ENCODE data around the gene KRTAP19-3.
"Not testable (repeated sequence)": the region's sequence is repeated elsewhere in the genome, so short reads cannot be mapped to it uniquely, and the experiment has no call there.

The KRTAP19-3 gene

GRCh38 chr21:30491963-30492428 is at the start of gene KRTAP19-3:
KRTAP19-3 (minus strand) TSS chr21:30492013; CDS start chr21:30491957, 56 bp downstream.
- in situ Hi-C loops (cut with MboI; ENCODE audit: low sequenced_read_pairs): no loop called here

- in situ Hi-C loops (cut with MboI; ENCODE audit: low sequenced_read_pairs): no loop called here
Measured at GRCh38 chr21:30518876-30519275, 27.1 kb upstream of the KRTAP19-3 start.

GRCh38 chr21:30515681-30516080 is 23.9 kb upstream of the KRTAP19-3 start:
- in situ Hi-C loops (cut with MboI; ENCODE audit: low sequenced_read_pairs): no loop called here

GRCh38 chr21:30505621-30506205 is 13.9 kb upstream of the KRTAP19-3 start:
- in situ Hi-C loops (cut with MboI; ENCODE audit: low sequenced_read_pairs): not testable (repeated sequence)

GRCh38 chr21:30502041-30502440 is 10.2 kb upstream of the KRTAP19-3 start, which contains the start of gene KRTAP19-5:
KRTAP19-5 (minus strand) TSS chr21:30502141; CDS start chr21:30502090, 51 bp downstream.
- in situ Hi-C loops (cut with MboI; ENCODE audit: low sequenced_read_pairs): no loop called here

- in situ Hi-C loops (cut with MboI; ENCODE audit: low sequenced_read_pairs): no loop called here
Measured at GRCh38 chr21:30497065-30497464, 5.3 kb upstream of the KRTAP19-3 start, which contains the start of gene KRTAP19-4. KRTAP19-4 (minus strand) TSS chr21:30497165; CDS start chr21:30497110, 55 bp downstream.

GRCh38 chr21:30487336-30487735 is 4.5 kb downstream of the KRTAP19-3 start, which contains the start of gene KRTAP19-2:
KRTAP19-2 (minus strand) TSS chr21:30487436; CDS start chr21:30487348, 88 bp downstream.
- in situ Hi-C loops (cut with MboI; ENCODE audit: low sequenced_read_pairs): no loop called here

GRCh38 chr21:30486180-30486579 is 5.6 kb downstream of the KRTAP19-3 start:
- in situ Hi-C loops (cut with MboI; ENCODE audit: low sequenced_read_pairs): no loop called here

GRCh38 chr21:30482130-30482529 is 9.7 kb downstream of the KRTAP19-3 start:
- in situ Hi-C loops (cut with MboI; ENCODE audit: low sequenced_read_pairs): no loop called here

GRCh38 chr21:30480145-30480544 is 11.7 kb downstream of the KRTAP19-3 start, which contains the start of gene KRTAP19-1:
KRTAP19-1 (minus strand) TSS chr21:30480367; CDS start chr21:30480317, 50 bp downstream.
- in situ Hi-C loops (cut with MboI; ENCODE audit: low sequenced_read_pairs): no loop called here

- in situ Hi-C loops (cut with MboI; ENCODE audit: low sequenced_read_pairs): no loop called here
Measured at GRCh38 chr21:30479259-30479658, 12.6 kb downstream of the KRTAP19-3 start.

GRCh38 chr21:30478004-30478403 is 13.8 kb downstream of the KRTAP19-3 start:
- in situ Hi-C loops (cut with MboI; ENCODE audit: low sequenced_read_pairs): no loop called here

- in situ Hi-C loops (cut with MboI; ENCODE audit: low sequenced_read_pairs): no loop called here
Measured at GRCh38 chr21:30468900-30469714, 22.7 kb downstream of the KRTAP19-3 start.

GRCh38 chr21:30463713-30464112 is 28.1 kb downstream of the KRTAP19-3 start:
- in situ Hi-C loops (cut with MboI; ENCODE audit: low sequenced_read_pairs): no loop called here

- in situ Hi-C loops (cut with MboI; ENCODE audit: low sequenced_read_pairs): no loop called here
Measured at GRCh38 chr21:30448514-30448913, 43.3 kb downstream of the KRTAP19-3 start.

GRCh38 chr21:30447056-30447455 is 44.8 kb downstream of the KRTAP19-3 start:
- in situ Hi-C loops (cut with MboI; ENCODE audit: low sequenced_read_pairs): no loop called here

- in situ Hi-C loops (cut with MboI; ENCODE audit: low sequenced_read_pairs): no loop called here
Measured at GRCh38 chr21:30444204-30444603, 47.6 kb downstream of the KRTAP19-3 start.

- in situ Hi-C loops (cut with MboI; ENCODE audit: low sequenced_read_pairs): no loop called here
Measured at GRCh38 chr21:30443226-30443625, 48.6 kb downstream of the KRTAP19-3 start.
